ENCODE data around the gene DICER1.

DICER1 gene

GRCh38 chr14:95039259-95039992 lies 117.9 kb downstream of the DICER1 start:
- no peak for DNase-seq (ENCODE audit: low read depth in 2 of 2)

- DNase-seq (ENCODE audit: low read depth in 2 of 2), result no peak
Measured at GRCh38 chr14:95038521-95039250, 118.6 kb downstream of the DICER1 start.

- DNase-seq (ENCODE audit: low read depth in 2 of 2), result no peak
Measured at GRCh38 chr14:95037273-95037672, 120.1 kb downstream of the DICER1 start.

Measured in stimulated activated CD8-positive, alpha-beta memory T cell treated with anti-CD3 and anti-CD28 coated beads, Interleukin-7, amount 100 ng/mL, for 4 hours (primary cell).